Inflammatory macrophage (primary cell): Measurements from ENCODE around the gene JADE1.

Source experiments
- DNase-seq, 2 donors: peaks; one replicate each; pipeline ENCODE4 v3.0.0-alpha.2; 2020 to 2022
- total RNA-seq, 18 experiments: gene quantifications; one replicate each; lab custom pipeline; 2026; ENCODE audit warnings: mixed read lengths in 6 of 18, inconsistent platforms in 2 of 18; lab: John Stamatoyannopoulos, UW

JADE1 gene
- total RNA-seq: 0.98 to 23.6 (median 12.5) reads per million in 18 experiments

DNA sequence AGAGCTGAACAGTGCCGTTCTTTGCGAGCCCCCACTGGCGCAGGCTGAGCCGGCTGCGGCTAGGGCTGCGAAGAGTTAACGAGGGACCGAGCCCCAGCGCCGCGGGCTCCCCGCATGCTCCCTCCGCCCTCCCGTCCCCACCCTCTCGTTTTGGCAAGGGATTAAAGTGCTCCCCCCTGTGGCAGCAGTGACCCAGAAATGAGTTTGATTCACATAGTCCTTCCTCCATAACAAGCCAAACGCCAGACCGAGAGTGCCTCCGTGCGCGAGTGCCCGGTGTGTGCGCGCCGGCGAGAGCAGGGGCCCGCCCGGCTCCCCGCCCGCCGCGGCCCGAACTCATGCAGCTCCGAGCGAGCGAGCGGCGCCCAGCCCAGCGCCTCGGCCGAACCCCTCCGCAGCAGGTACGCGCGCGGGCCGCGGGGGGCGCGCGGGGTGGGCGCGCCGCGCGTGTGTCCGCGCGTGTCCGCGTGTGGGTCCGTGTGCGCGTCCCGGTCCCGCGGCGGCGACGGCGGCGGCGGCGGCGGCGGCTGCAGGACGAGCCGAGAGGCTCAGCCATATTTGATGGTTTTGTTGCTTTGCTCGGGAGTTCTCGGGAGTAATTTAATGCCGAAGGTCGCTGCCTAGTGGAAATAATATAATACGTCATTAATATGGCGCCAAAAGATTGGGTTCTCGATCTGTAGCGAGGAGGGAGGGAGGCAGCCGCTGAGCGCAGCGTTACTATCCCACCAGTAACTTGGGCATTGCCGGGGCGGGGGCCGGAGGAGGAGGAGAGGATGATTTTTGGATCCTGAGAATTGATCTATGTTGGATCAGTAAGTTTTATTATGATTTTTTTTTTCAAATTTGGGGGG is at the start of gene JADE1:
TSS of gene JADE1 (plus strand) at position 224 of the 854 bp plus-strand sequence. CDS start 22,059 bp downstream, outside the sequence.
- peak; percentile 91 to 92 for DNase-seq

DNA sequence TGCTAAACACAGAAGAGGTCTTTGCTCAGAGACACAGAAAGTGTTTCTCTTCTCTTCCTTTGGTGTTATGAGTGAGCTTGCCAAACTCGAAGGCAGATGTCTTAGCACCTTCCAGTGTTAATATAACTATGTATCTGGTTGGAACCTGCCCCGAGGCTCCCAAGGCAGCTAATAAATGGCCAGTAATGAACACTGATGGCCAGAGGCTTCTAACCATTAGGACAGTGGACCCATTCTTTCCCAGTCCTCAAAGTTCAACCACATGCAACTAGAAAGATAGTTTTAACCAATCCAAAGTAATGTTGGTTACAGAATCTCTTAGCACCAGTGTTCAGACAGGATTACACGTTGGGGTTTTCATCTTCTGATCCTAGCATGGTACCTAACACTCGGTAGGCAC is 42.7 kb upstream of the JADE1 start:
- DNase-seq: no peak

DNA sequence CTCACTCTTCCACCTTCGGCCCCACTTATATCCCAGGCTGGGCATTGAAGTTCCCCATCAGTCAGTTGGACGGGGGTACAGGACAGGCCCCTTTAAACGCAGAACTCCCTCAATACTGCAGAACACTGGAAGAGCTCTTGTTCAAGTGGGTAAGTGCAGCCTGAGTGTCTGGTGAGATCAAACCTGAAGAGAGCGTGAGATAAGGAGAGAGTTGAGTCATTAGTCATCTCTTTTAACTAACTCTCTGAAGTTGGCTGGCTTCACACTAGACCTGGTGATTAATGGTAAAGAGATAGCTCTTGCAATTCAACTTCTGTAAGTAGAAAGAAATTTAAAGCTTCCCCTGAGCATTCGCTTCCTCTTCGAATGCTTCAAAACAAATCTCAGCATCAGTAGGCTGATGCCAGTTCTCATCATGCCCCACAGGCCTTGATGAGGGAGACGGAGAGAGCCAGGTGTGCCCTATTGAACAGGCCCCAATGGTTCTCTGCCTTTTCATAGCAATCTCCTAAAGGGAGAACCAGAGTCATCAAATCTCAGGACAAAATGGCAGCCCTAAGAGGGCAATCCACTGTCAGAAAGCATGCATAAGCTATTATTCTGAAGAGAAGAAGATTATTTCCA is 41.0 kb upstream of the JADE1 start:
- no peak for DNase-seq

DNA sequence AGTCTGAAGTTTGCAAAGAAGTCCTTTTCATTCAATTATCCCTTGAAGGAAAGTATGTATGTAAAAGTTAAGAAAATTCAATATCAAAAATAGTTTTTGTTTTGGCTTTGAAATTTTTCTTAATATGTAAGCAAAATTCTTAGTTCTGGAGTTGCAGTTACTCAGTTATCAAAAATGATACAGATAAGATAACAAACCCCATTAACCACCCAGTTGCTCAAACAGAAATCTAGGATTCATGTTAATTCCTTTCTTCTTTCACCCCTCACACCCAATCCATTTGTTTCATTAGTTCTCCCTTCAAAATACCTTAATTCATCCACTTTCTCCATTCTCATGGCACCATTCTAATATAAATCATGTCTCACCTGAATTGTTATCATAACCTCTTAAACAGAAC is 40.5 kb upstream of the JADE1 start:
- DNase-seq: no peak

DNA sequence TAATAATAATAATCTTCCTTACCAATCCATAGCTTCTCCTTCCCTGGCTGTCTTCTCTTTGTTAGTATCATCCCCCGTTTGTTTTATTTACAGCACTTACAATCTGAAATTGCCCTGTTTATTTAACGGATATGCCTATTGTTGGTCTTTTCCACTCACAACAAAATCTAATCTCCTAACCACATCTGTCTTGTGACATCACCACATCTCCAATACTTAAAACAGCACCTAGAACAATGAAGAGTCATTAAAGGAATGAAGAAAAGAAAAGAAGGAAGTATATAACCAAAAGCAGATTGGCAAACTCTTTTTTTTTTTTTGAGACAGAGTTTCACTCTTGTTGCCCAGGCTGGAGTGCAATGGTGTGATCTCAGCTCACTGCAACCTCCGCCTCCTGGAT is 38.7 kb upstream of the JADE1 start:
- no peak for DNase-seq

DNA sequence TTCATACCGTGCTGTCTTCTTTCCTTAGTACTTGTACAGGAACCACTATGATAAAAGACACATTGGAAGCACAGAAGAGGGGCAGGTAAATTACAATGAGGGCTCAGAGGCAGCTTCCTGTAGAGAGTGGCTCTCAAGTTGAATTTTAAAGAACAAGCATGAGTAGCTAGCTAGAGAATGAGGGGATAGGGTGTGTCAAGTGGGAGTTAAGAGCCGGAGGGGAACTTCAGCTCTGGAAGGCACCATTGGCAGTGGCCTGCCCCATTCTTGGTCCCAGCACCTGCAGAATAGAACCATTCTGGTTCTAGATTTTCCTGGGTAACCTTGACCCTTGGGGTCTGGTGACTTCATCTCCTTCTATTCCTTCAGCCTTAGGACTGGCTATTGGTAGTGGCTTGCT is 34.0 kb upstream of the JADE1 start:
- no peak for DNase-seq

DNA sequence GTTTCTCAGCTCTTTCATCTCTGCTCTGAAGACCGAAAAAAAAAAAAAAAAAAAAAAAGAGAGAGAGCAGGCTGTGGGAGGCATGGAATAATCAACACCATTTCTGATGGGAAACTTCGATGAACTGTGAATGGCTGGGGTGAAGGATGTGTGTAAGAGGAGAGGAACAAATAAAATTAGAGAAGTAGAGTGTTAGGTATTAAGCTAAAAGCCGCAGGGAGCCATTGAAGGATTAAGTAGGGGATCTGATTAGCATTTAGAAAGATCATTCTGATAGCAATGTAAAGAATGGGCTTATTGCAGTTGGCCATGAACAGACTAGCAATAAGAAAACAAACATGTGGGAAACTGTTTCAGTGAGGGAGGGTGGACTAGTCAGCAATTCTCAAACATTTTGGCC is 33.6 kb upstream of the JADE1 start:
- no peak for DNase-seq

DNA sequence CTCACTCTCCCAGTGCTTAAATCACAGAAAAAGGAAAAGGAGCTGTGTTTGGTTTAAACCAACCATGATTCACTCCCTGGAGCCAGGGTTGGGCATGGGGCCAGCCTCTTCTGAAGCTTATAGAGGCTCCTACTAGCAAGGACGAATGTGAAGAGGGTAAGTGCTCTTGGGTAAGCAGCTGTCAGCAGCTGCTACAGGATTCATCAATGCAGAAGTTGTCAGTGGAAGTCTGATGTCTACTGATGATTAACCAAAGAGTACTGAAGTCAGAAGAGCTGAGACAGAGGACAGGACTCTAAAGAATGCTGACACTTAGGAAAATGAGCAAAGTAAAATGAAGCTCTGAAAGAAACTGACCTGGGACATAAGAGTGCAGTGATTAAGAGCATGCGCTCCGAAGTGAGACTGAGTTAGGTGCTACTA is 32.7 kb upstream of the JADE1 start:
- no peak for DNase-seq

DNA sequence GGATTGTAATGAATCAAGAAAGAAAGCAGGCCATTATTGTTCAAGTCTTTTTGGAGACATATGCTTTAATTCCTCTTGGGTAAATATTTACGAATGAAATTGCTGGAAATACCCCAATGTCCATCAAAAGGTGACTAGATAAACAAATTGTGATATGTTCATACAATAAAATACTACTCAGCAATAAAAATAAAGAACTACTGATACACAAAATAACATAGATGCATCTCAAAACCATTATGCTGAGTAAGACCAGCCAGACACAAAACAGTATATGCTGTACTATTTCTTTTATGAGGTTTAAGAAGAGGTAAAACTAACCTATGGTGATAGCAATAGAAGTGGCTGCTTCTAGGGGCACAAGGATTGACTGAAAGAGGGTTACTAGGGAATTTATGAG is 28.8 kb upstream of the JADE1 start:
- DNase-seq: no peak

DNA sequence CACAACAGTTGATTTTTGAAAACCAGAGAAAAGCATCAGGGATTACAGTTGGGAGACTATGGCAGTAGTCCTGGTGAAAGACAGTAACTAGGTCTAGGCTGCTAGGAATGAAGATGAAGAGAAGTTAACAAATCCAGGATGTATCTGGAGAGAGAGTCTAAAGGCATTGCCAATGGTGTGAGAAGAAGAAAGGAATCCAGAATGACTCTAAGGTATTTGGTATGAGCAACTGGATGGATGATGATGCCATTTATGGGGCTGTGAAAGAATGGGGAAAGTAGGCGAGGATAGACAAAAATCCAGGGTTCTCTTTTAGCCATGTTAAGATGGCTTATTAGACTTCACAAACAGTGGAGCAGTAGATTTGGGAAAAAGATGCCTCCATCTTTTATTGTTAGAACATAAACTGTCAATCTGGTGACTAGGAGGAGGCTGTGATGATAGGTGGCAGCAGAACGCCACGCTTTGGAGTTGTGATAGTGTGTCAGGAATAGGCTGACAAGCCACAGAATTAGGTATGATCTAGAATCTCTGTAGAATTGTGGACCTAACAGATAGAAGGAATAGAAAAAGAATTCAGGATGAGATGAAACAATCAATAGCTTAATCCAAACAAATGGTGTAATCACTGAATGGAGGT is 27.3 kb upstream of the JADE1 start:
- peak in 1 of 2 donors; percentile 14 for DNase-seq

DNA sequence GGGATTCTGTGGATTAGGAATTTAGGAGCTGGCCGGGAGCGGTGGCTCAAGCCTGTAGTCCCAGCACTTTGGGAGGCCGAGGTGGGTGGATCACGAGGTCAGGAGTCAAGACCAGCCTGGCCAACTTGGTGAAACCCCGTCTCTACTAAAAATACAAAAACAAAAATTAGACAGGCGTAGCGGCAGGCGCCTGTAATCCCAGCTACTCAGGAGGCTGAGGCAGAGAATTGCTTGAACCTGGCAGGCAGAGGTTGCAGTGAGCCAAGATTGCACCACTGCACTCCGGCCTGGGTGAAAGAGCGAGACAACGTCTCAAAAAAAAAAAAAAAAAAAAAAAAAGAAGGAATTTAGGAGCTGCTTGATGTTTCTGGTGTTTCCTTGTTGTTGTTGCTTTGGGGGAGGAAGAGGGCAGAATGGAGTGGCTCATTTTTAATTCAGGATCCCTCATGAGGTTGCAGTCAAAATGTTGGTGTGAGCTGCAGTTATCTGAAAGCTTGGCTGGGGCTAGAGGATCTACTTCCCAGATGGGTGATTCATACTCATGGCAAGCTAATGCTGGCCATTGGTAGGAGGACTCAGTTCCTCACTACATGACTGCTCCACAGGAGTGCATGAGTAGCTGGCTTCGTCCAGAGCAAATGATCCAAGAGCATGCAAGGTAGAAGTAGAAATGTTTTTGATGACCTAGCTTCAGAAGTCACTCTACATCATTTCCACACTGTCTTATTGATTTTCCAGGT is 26.5 kb upstream of the JADE1 start:
- no peak for DNase-seq

DNA sequence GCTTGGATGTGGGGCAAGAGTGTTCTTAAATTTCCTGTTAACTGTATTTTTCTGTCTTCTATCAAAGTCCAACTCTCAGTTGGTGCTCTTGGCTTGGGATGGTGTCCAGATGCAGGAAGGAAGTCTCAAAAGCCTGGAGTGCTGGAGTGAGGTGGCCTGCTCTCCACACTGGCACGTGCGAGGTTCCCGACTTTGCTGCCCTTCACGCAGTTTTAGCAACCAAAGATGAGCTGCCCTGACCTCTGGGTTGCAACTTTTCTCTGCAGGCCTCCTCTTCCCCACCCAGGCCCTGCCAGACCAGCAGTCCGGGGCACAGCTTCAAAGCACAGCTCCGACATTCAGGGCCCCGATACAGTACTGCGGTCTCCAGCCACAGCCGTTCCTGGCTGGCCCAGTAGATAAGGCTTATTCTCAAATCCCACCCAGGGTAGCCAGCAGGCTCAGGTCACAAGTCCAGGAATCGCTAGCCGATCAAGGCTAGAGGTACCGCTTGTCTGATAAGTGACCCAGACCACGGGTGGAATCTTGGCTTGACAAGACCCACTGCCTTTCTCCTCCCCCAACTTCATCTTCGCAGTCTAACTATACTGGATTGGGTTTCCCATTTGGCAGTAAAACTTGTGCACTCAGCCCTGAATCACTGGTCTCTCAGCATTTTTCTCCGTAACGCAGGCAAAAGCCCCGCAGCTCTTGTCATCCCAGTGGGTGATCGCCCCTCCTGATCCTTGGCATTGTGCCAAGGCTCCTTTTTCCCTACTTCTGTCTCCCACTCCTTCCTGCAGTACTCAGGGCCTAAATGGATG is 21.8 kb upstream of the JADE1 start:
- no peak for DNase-seq

DNA sequence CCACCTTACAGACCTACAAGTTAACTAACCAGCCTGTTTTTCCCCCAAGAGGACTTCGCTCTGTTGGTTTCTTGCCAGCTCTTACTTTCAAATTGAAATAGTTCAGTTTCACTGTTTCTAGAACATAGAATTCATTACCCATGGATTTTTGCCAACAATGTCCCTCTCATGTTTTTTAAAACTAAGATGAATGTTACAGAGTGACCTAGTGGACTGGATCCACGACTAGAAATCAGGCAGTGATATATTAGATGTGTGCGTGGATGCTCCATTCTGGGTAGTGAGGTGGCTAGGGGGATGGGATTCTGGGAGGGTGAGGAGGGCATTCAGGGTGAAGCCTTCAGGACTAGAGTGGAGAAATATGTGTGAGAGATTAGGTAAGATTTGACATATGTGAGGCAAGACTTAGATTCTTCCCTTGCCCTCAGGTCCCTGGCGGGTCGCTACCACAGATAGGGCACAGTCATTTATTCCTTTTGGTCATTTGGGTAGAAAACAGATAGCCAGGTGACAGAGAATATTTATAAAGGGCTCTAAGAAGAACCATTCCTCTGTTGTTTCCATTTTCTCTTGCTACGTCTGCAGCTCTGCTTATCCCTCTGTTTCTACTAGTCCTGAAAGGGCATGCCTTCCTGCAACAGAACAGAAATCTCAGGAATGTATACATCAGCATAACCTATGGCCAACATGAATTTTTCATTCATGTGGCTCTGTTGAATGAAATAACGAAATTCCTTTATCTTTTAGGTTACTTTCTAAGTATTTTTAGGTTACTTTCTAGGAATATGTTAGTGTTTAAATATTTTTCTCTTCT is 15.4 kb upstream of the JADE1 start:
- peak in 1 of 2 donors; percentile 23 for DNase-seq

DNA sequence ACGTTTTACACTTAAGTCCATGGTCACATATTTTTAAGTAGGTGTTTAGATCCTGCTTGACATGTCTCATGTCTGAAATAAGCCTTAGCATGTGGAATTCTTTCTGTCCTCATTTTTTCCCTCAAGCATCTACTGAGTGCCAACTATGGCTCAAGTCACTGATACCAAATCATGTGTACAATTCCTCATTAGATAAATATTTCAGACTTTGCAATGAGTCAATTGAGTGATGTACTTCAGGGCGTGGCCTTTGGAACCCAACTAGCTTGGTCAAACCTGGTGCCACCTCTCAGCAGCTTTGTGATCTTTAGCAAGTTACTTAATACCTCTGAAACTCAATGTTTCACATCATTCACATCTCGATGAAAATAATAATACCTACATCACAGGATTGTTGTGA is 12.6 kb upstream of the JADE1 start:
- DNase-seq: no peak

DNA sequence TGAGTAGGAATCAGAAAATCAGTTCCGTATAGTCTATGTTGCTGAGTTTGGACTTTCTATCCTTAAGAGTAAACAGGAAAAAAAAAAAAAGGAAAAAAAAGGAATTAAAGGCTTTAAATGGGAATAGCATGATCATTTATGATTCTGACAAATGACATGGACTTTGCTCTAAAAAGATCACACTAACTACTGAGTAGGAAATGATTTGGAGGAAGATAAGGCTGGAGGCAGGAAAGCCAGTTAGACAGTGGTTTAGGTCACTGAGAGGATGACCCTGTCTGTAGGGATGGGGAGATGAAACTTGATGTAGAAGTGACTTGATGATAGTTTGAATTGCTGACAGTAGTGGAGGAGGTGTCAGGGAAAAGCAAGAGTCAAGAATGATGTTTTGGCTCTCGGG is 9.2 kb upstream of the JADE1 start:
- DNase-seq: no peak

DNA sequence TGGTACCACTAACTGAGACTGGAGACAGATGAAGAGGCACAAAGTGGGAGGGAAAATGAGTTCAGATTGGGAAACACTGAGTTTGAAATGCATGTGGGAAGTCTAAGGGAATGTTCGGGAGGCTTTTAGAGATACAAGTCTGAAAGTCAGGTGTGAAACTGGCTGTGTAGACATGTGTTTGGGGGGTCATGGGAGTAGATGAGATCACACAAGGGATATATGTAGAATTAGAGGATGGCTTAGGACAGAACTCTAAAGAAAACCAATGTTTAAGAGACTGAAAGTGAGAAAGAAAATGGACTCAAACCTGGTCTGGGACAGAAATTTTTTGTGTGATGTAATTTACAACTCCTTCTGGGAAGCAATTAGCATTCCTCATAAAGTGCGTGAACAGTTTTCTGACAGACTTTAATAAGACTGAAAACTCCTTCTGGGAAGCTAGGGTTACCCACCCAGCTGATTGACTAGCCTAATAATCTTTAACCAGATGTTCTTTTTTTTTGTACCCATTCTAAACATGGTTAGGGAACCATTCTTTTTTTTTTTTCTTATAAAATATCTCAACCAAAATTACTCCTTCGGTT is 8.7 kb upstream of the JADE1 start:
- DNase-seq: no peak

DNA sequence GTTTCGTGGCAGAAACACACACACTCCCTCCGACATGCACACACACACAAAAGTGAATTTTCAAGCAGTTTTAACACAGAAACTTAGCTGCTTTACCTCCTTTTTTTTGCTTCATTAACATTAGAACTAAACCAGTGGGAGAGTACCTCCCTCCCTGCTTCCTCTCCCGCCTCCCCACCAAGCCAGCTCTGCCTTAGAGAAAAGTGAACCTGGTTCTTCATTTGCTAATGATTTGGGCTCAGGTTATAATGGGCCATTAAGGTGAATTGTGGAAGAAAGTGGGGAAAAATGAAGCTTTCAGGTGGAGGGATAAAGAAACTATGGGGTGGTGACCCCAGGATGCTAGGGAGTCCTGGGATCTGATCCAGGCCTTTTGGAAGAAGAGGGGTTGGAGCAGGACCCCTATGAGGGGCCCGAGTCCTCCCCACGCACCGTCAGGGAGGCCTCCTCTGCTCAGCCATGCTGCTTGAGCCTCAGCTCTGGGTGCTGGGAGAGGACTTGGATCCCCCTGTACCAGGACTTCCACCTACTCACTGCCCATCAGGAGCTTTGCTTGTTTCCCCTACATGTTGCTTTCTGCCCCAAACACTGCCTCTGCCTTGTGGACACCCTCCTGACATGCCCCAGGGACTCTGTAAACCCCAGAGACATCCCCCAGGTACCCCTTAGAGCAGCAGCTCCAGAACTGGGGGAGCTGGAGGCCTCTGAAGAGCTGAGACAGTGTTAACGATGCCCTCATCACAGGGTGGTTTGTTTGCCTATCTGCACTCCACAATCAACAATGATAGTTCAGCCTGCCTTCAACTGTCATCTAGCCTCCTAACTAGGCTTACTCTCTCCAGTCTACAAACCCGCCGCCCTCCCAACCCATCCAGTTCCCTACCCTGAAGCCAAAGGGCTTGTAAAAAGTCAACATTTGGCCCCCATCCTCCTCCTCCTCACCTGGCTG is 6.5 kb upstream of the JADE1 start:
- no peak for DNase-seq

DNA sequence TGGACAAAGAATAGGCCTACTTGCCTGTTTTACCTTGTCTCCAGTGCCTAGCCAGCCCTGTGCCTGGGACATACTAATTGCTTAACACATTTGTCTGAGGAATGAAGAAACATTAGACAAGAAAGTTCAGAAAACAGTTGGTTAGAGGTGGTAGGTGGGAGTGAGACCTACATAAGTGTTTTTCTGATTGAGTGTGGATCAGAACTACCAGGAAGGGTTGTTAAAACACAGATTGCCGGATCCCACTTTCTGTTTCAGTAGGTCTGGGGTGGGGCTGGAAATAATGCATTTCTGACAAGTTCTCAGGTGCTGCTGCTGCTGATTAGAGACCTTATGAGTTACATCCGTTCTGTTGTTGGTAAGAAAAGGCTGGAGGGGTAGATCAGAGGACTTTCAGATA is 5.7 kb upstream of the JADE1 start:
- no peak for DNase-seq

DNA sequence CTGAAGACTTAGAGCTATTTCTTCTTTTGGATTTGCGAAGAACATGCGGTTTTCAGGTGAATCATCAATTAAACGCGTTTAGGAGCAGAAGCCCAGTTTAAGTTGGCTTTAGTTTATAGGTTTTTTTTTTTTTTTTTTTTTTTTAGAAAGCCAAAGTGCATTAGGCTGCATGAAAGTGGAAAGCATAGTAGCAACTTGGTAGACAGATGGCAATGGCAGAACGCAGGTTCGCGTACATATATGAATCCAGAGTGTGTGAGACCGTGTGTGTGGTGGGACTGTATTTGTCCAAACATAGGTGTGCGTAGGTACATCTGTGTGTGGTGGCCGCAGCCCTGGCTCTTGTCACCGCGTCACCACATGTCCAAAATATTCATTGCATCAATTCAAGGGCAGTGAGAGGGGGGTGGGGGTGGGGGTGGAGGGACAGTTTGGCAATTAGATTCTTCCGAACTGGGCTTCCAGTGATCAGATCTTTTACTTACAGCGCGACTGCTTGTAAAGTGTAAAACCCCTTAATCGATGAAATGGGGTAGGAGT is 901 bp downstream of the JADE1 start:
- DNase-seq: peak in 1 of 2 donors; percentile 1
